HL-60 (cell line): Measurements from ENCODE around the gene NCL.
A peak's percentile ranks its signal among the peaks of the same experiment; 100 is the strongest.

Experiments
- DNase-seq, 2 experiments: peaks; one replicate each; pipeline ENCODE4 v3.0.0-alpha.2; 2010 to 2020; ENCODE audit warnings: low read depth in 1 of 2, low spot score in 1 of 2
- H3K27ac ChIP-seq: fragments of 250-450 bp; sonication (Bioruptor Pico); replicated peaks from 2 replicates; pipeline ENCODE4 v1.5.1; 2020; ENCODE audit warnings: mild to moderate bottlenecking, moderate library complexity
- H3K27me3 ChIP-seq: fragments of 250-450 bp; sonication (Bioruptor Pico); 2 replicates; pipeline ENCODE4 v1.5.1; 2021; ENCODE audit warnings: mild to moderate bottlenecking, moderate library complexity; ENCODE audit not compliant: insufficient read depth, poor library complexity, severe bottlenecking
- H3K4me3 ChIP-seq: replicated peaks from 2 replicates; pipeline ENCODE4 v1.5.1; 2011; ENCODE audit warnings: mild to moderate bottlenecking, control low read depth, low read length; ENCODE audit not compliant: insufficient read depth
- GABPA ChIP-seq: IDR thresholded peaks from 2 replicates; pipeline ENCODE4 v1.6.1; 2012; ENCODE audit warnings: low read depth
- POLR2AphosphoS5 ChIP-seq: IDR thresholded peaks from 2 replicates; pipeline ENCODE4 v1.6.1; 2012; ENCODE audit warnings: low read depth
- SPI1 ChIP-seq: IDR thresholded peaks from 2 replicates; pipeline ENCODE4 v1.6.1; 2012; ENCODE audit warnings: low read depth, mild to moderate bottlenecking, borderline replicate concordance
- TF ChIP-seq, protein P1 (sequence below): IDR thresholded peaks from 2 replicates; pipeline ENCODE4 v1.6.1; 2012; ENCODE audit warnings: low read depth; ENCODE audit not compliant: insufficient replicate concordance
- TF ChIP-seq, protein P2 (sequence below): IDR thresholded peaks from one replicate; pipeline ENCODE4 v1.5.1; 2011; ENCODE audit warnings: low read length, control low read depth, inconsistent platforms; ENCODE audit not compliant: insufficient read depth

NCL gene

DNA sequence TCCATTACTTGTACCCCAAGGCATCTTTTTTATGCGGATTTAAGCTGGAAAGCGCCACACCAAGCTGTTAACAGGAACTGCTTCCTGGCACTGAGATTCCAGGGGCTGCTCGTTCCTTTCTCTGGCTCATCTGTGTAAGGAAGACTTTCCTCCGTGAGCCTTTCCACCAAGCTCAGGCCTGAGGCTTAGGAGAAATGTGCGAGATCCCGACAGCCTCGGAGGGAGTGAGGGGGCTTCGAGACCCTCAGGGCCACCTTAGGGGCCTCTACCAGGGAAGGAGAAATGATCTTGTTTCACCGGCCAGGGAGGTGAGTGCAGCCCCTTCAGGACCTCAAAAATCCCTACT, 51.7 kb downstream of the NCL start:
- TF ChIP-seq GABPA, result no peak
- TF ChIP-seq, protein P1, sequence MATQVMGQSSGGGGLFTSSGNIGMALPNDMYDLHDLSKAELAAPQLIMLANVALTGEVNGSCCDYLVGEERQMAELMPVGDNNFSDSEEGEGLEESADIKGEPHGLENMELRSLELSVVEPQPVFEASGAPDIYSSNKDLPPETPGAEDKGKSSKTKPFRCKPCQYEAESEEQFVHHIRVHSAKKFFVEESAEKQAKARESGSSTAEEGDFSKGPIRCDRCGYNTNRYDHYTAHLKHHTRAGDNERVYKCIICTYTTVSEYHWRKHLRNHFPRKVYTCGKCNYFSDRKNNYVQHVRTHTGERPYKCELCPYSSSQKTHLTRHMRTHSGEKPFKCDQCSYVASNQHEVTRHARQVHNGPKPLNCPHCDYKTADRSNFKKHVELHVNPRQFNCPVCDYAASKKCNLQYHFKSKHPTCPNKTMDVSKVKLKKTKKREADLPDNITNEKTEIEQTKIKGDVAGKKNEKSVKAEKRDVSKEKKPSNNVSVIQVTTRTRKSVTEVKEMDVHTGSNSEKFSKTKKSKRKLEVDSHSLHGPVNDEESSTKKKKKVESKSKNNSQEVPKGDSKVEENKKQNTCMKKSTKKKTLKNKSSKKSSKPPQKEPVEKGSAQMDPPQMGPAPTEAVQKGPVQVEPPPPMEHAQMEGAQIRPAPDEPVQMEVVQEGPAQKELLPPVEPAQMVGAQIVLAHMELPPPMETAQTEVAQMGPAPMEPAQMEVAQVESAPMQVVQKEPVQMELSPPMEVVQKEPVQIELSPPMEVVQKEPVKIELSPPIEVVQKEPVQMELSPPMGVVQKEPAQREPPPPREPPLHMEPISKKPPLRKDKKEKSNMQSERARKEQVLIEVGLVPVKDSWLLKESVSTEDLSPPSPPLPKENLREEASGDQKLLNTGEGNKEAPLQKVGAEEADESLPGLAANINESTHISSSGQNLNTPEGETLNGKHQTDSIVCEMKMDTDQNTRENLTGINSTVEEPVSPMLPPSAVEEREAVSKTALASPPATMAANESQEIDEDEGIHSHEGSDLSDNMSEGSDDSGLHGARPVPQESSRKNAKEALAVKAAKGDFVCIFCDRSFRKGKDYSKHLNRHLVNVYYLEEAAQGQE, result no peak
- TF ChIP-seq POLR2AphosphoS5, result no peak
- TF ChIP-seq, protein P2, sequence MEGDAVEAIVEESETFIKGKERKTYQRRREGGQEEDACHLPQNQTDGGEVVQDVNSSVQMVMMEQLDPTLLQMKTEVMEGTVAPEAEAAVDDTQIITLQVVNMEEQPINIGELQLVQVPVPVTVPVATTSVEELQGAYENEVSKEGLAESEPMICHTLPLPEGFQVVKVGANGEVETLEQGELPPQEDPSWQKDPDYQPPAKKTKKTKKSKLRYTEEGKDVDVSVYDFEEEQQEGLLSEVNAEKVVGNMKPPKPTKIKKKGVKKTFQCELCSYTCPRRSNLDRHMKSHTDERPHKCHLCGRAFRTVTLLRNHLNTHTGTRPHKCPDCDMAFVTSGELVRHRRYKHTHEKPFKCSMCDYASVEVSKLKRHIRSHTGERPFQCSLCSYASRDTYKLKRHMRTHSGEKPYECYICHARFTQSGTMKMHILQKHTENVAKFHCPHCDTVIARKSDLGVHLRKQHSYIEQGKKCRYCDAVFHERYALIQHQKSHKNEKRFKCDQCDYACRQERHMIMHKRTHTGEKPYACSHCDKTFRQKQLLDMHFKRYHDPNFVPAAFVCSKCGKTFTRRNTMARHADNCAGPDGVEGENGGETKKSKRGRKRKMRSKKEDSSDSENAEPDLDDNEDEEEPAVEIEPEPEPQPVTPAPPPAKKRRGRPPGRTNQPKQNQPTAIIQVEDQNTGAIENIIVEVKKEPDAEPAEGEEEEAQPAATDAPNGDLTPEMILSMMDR, result no peak
- no peak for TF ChIP-seq SPI1
- peak overlapping the region; percentile 57 for H3K4me3 ChIP-seq
- H3K27ac ChIP-seq, result no peak overlapping the region
- DNase-seq, result no peak
- H3K27me3 ChIP-seq, result no peaks in the 10 kb centered on the region

DNA sequence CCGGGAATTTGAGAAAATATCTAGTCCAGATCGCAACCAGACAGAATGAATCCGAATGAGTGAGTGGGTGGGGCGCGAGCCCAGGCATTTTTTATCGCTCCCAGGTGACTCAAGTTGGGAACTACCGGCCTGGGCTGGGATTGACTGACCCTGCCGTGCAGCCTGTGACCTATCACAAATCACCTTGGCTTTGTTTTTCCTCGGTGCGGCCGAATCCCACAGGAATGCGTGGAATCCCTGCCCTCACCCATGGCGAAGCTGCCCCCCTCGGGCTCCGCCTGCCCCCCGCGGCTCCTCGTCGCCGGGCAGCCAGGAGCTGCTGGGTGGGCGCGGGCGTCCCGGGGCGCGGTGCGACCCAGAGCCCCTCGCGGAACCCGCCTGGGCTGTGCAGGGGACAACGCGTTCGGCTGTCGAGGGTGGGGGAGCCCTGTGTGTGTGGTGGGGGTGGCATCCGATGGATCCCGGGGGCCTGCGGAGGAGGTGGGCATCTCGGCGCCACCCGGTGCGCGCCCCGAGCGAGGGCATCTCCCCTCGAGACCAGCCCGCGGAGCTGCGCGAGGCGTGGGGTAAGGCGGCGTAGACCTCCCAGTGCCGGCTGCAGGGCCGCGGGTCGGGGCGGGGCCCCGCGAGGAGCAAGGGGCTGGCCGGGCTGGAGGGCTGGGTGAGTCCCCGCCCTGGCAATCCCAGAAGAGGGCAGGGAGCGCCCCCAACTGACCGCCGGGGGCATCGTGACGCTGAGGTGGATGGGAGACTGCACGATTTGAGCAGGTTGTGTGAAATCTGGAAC, 52.3 kb downstream of the NCL start:
- no peak overlapping the region for H3K27ac ChIP-seq
- TF ChIP-seq GABPA, result no peak
- TF ChIP-seq, protein P1, result no peak
- TF ChIP-seq, protein P2, result peak; percentile 86
- peak overlapping the region; percentile 57 for H3K4me3 ChIP-seq
- H3K27me3 ChIP-seq, result no peaks in the 10 kb centered on the region
- DNase-seq, result peak in 1 of 2 experiments; percentile 82

DNA sequence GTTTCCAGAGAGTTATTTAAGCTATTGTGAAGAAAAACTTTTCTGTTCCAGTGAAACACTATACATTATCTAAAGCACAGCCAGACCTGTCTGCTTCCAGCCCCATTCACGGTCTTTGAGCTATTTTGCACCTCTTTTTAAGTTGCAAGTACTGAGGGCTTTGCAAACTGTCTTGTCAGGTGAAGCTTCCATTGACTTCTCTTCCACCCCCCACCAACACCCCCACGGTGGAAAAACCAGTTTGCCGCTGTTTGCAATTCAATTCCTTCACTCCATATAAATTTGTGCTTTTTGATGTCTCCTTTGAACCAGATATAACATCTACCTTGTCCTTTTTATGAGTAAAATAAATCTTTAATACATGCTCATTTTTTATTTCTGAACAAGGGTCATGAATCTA, 53.0 kb downstream of the NCL start:
- Histone ChIP-seq H3K27me3 (no peaks in the 10 kb centered on the region), H3K27ac (no peak overlapping the region), H3K4me3 (no peak overlapping the region)

More for the DNA sequence above, 53.0 kb downstream of the NCL start:
- TF ChIP-seq, protein P1, result no peak
- no peak for TF ChIP-seq SPI1
- TF ChIP-seq, protein P2, result no peak
- no peak for TF ChIP-seq GABPA
- TF ChIP-seq POLR2AphosphoS5, result no peak
- DNase-seq, result no peak
